OCI-LY1 (cell line): ENCODE results near the gene FBXW4.

Experiments
- EZH2 ChIP-seq: fragments of 200-600 bp; sonication (generic), shearing (Covaris generic); IDR thresholded peaks from 2 replicates; pipeline ENCODE4 v1.8.0; 2017; ENCODE audit warnings: borderline replicate concordance, mixed run types, mild to moderate bottlenecking, antibody characterized with exemption, low read length, moderate library complexity, mixed read lengths
- TF ChIP-seq, protein P1 (sequence below): fragments of 200-600 bp; sonication (generic), shearing (Covaris generic); IDR thresholded peaks from 2 replicates; pipeline ENCODE4 v1.5.1; 2017; ENCODE audit warnings: mild to moderate bottlenecking, antibody characterized with exemption, low read length, moderate library complexity, mixed read lengths

DNA sequence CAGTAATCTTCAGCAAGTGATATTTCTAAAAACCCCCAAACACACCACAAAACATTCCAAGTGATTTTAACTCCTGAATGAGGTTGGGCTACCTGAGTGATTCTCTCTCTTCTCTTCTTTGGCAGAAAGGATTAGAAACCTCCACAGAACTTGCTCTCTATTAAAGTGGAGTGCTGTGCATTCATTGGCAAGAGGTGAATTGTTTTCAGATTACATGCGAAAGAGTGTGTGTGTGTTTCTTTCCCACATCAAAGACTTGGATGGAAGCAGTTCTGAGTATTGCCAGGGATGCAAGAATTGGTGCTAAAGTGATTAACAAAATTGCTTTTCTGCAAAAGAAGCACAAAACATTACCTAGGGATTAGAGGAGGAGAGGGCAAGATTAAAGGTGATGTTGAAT, 13.1 kb upstream of the FBXW4 start:
- TF ChIP-seq, protein P1, sequence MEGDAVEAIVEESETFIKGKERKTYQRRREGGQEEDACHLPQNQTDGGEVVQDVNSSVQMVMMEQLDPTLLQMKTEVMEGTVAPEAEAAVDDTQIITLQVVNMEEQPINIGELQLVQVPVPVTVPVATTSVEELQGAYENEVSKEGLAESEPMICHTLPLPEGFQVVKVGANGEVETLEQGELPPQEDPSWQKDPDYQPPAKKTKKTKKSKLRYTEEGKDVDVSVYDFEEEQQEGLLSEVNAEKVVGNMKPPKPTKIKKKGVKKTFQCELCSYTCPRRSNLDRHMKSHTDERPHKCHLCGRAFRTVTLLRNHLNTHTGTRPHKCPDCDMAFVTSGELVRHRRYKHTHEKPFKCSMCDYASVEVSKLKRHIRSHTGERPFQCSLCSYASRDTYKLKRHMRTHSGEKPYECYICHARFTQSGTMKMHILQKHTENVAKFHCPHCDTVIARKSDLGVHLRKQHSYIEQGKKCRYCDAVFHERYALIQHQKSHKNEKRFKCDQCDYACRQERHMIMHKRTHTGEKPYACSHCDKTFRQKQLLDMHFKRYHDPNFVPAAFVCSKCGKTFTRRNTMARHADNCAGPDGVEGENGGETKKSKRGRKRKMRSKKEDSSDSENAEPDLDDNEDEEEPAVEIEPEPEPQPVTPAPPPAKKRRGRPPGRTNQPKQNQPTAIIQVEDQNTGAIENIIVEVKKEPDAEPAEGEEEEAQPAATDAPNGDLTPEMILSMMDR: no peak
- no peak for TF ChIP-seq EZH2
